Trophoblast cell (in vitro differentiated cells and primary cell): Measurements from ENCODE around the gene AKAP13.
A peak's percentile ranks its signal among the peaks of the same experiment; 100 is the strongest.

Experiments
- DNase-seq, 2 donors: peaks; one replicate each; pipeline ENCODE4 v3.0.0-alpha.2; 2016
- H2AFZ ChIP-seq: 2 replicates; pipeline ENCODE4 v1.6.1; 2013; ENCODE audit warnings: low read length, moderate library complexity, mild to moderate bottlenecking; ENCODE audit not compliant: insufficient read depth, poor library complexity
- H2AK5ac ChIP-seq: 2 replicates; pipeline ENCODE4 v1.6.1; 2013; ENCODE audit warnings: mild to moderate bottlenecking, low read length
- H2BK120ac ChIP-seq: 2 replicates; pipeline ENCODE4 v1.6.1; 2013; ENCODE audit warnings: low read length, mild to moderate bottlenecking, moderate library complexity; ENCODE audit not compliant: insufficient read depth, poor library complexity
- H2BK12ac ChIP-seq: 2 replicates; pipeline ENCODE4 v1.6.1; 2013; ENCODE audit warnings: mild to moderate bottlenecking, low read length, moderate library complexity
- H2BK5ac ChIP-seq: 2 replicates; pipeline ENCODE4 v1.6.1; 2013; ENCODE audit warnings: low read length, low read depth, moderate library complexity, mild to moderate bottlenecking; ENCODE audit not compliant: poor library complexity
- H3K14ac ChIP-seq: 2 replicates; pipeline ENCODE4 v1.6.1; 2013; ENCODE audit warnings: mild to moderate bottlenecking, low read length
- H3K18ac ChIP-seq: 2 replicates; pipeline ENCODE4 v1.6.1; 2013; ENCODE audit warnings: mild to moderate bottlenecking, low read length
- H3K23ac ChIP-seq: 2 replicates; pipeline ENCODE4 v1.6.1; 2013; ENCODE audit warnings: low read length
- H3K27ac ChIP-seq: 2 replicates; pipeline ENCODE4 v1.5.1; 2013; ENCODE audit warnings: low read depth, mild to moderate bottlenecking, inconsistent platforms, low read length, moderate library complexity
- H3K27me3 ChIP-seq: 2 replicates; pipeline ENCODE4 v1.6.1; 2013; ENCODE audit warnings: inconsistent platforms, mild to moderate bottlenecking, low read length, moderate library complexity; ENCODE audit not compliant: insufficient read depth
- H3K36me3 ChIP-seq, 2 experiments: 1 replicate in 1 of 2; 2 replicates in 1 of 2; pipeline ENCODE4 v1.6.1; 2013; ENCODE audit warnings: low read length in 2 of 2, mild to moderate bottlenecking in 2 of 2, moderate library complexity in 1 of 2; ENCODE audit not compliant: insufficient read depth in 2 of 2, control insufficient read depth in 1 of 2
- H3K4ac ChIP-seq: 2 replicates; pipeline ENCODE4 v1.6.1; 2013; ENCODE audit warnings: low read depth, mild to moderate bottlenecking, low read length, moderate library complexity
- H3K4me1 ChIP-seq, 2 experiments: 1 replicate in 1 of 2; 2 replicates in 1 of 2; pipeline ENCODE4 v1.6.1; 2013; ENCODE audit warnings: low read length in 2 of 2, mild to moderate bottlenecking in 2 of 2, moderate library complexity in 1 of 2; ENCODE audit not compliant: insufficient read depth in 2 of 2, control insufficient read depth in 1 of 2
- H3K4me2 ChIP-seq: 2 replicates; pipeline ENCODE4 v1.6.1; 2013; ENCODE audit warnings: inconsistent platforms, mild to moderate bottlenecking, low read length, moderate library complexity
- H3K4me3 ChIP-seq: 2 replicates; pipeline ENCODE4 v1.5.1; 2013; ENCODE audit warnings: mild to moderate bottlenecking, low read depth, low read length, inconsistent platforms
- H3K79me1 ChIP-seq: one replicate; pipeline ENCODE4 v1.6.1; 2013; ENCODE audit warnings: low read length
- H3K79me2 ChIP-seq: 2 replicates; pipeline ENCODE4 v1.6.1; 2013; ENCODE audit warnings: low read length, mild to moderate bottlenecking; ENCODE audit not compliant: control insufficient read depth, insufficient read depth, poor library complexity
- H3K9ac ChIP-seq: 2 replicates; pipeline ENCODE4 v1.6.1; 2013; ENCODE audit warnings: mild to moderate bottlenecking, low read length
- H3K9me3 ChIP-seq: 2 replicates; pipeline ENCODE4 v1.6.1; 2013; ENCODE audit warnings: low read depth, mild to moderate bottlenecking, control low read depth, inconsistent platforms, low read length; ENCODE audit not compliant: insufficient read depth
- H4K12ac ChIP-seq: 2 replicates; pipeline ENCODE4 v1.6.1; 2013; ENCODE audit warnings: low read depth, mild to moderate bottlenecking, low read length, moderate library complexity
- H4K8ac ChIP-seq: 2 replicates; pipeline ENCODE4 v1.6.1; 2013; ENCODE audit warnings: low read depth, mild to moderate bottlenecking, low read length, moderate library complexity
- H4K91ac ChIP-seq: one replicate; pipeline ENCODE4 v1.6.1; 2013; ENCODE audit warnings: low read depth, mild to moderate bottlenecking, low read length, moderate library complexity
- WGBS: extraction: QIAGEN DNeasy Blood & Tissue Kit; methylation state at CpG from one replicate; pipeline ENCODE4 v1.1.7; 2013; ENCODE audit warnings: missing lambda C conversion rate; ENCODE audit not compliant: insufficient read length, insufficient coverage; ENCODE audit errors: extremely low coverage; 5-methylcytosine and 5-hydroxymethylcytosine counted together

The AKAP13 gene

GRCh38 chr15:85523530-85523929 lies 143.1 kb downstream of the AKAP13 start:
- WGBS = no CpG with 5 or more reads among the region's 4 CpGs
- H4K91ac ChIP-seq = no peak overlapping the region

GRCh38 chr15:85525755-85526154 lies 145.4 kb downstream of the AKAP13 start:
- H2BK12ac ChIP-seq = no peak overlapping the region
- H4K12ac ChIP-seq = no peak overlapping the region
- no peak overlapping the region for H4K91ac ChIP-seq
- no peak overlapping the region for H2BK5ac ChIP-seq
- no peak overlapping the region for H2AFZ ChIP-seq
- no peaks in the 10 kb centered on the region for H3K4me1 ChIP-seq
- no peaks in the 10 kb centered on the region for H3K27me3 ChIP-seq
- no peak overlapping the region for H3K27ac ChIP-seq
- H3K18ac ChIP-seq = no peak overlapping the region
- no peak overlapping the region for H3K4me3 ChIP-seq
- no peaks in the 10 kb centered on the region for H3K79me2 ChIP-seq
- H3K4ac ChIP-seq = no peak overlapping the region
- H3K9me3 ChIP-seq = no peaks in the 10 kb centered on the region
- H3K79me1 ChIP-seq = no peaks in the 10 kb centered on the region
- DNase-seq = no peak
- H3K23ac ChIP-seq = no peak overlapping the region
- peaks cover 0 to 3% of the 10 kb centered on the region in 2 experiments for H3K36me3 ChIP-seq
- H2AK5ac ChIP-seq = no peak overlapping the region
- no peak overlapping the region for H3K9ac ChIP-seq
- H4K8ac ChIP-seq = no peak overlapping the region
- H2BK120ac ChIP-seq = no peak overlapping the region
- H3K4me2 ChIP-seq = no peak overlapping the region
- no peak overlapping the region for H3K14ac ChIP-seq

More at GRCh38 chr15:85523530-85523929, 143.1 kb downstream of the AKAP13 start:
- Histone ChIP-seq H3K9ac (no peak overlapping the region), H2BK120ac (no peak overlapping the region), H2BK5ac (no peak overlapping the region), H3K14ac (no peak overlapping the region), H3K4me3 (no peak overlapping the region), H4K12ac (no peak overlapping the region), H2BK12ac (no peak overlapping the region), H3K79me2 (no peaks in the 10 kb centered on the region), H3K27ac (no peak overlapping the region), H3K4me2 (no peak overlapping the region), H3K27me3 (no peaks in the 10 kb centered on the region), H3K23ac (no peak overlapping the region), H3K36me3 (peaks cover under 1 to 3% of the 10 kb centered on the region in 2 experiments), H2AK5ac (no peak overlapping the region), H3K18ac (no peak overlapping the region), H3K4ac (no peak overlapping the region), H3K9me3 (no peaks in the 10 kb centered on the region), H2AFZ (no peak overlapping the region), H4K8ac (no peak overlapping the region), H3K79me1 (no peaks in the 10 kb centered on the region), H3K4me1 (no peaks in the 10 kb centered on the region)
- DNase-seq = no peak

- no peak overlapping the region for H3K9ac ChIP-seq
- peak; percentile 4 to 19 for DNase-seq
- no peak overlapping the region for H3K14ac ChIP-seq
- no peaks in the 10 kb centered on the region for H3K79me2 ChIP-seq
- H3K4me2 ChIP-seq = no peak overlapping the region
- no peaks in the 10 kb centered on the region for H3K4me1 ChIP-seq
- H2AFZ ChIP-seq = no peak overlapping the region
- H4K91ac ChIP-seq = no peak overlapping the region
- no peak overlapping the region for H2BK5ac ChIP-seq
- no peak overlapping the region for H2AK5ac ChIP-seq
- H3K79me1 ChIP-seq = no peaks in the 10 kb centered on the region
- H3K4ac ChIP-seq = no peak overlapping the region
- H3K18ac ChIP-seq = no peak overlapping the region
- H3K27me3 ChIP-seq = no peaks in the 10 kb centered on the region
- H3K4me3 ChIP-seq = no peak overlapping the region
- H3K23ac ChIP-seq = no peak overlapping the region
- H4K8ac ChIP-seq = no peak overlapping the region
- peaks cover 2 to 5% of the 10 kb centered on the region in 2 experiments for H3K36me3 ChIP-seq
- no CpG with 5 or more reads among the region's 3 CpGs for WGBS
- H2BK12ac ChIP-seq = no peak overlapping the region
- no peak overlapping the region for H3K27ac ChIP-seq
- H3K9me3 ChIP-seq = no peaks in the 10 kb centered on the region
- H4K12ac ChIP-seq = no peak overlapping the region
- H2BK120ac ChIP-seq = no peak overlapping the region
Measured at GRCh38 chr15:85527895-85528294, 147.5 kb downstream of the AKAP13 start.

- H3K79me2 ChIP-seq = no peaks in the 10 kb centered on the region
- no peak overlapping the region for H4K8ac ChIP-seq
- no peak overlapping the region for H3K14ac ChIP-seq
- H4K91ac ChIP-seq = no peak overlapping the region
- H3K4me3 ChIP-seq = no peak overlapping the region
- H3K79me1 ChIP-seq = no peaks in the 10 kb centered on the region
- no peak overlapping the region for H2BK12ac ChIP-seq
- H3K36me3 ChIP-seq = peaks cover 2 to 16% of the 10 kb centered on the region in 2 experiments
- no peak overlapping the region for H2BK120ac ChIP-seq
- H3K9me3 ChIP-seq = no peaks in the 10 kb centered on the region
- H3K18ac ChIP-seq = no peak overlapping the region
- H3K4me1 ChIP-seq = no peaks in the 10 kb centered on the region
- H2AFZ ChIP-seq = no peak overlapping the region
- WGBS = no CpG with 5 or more reads among the region's 7 CpGs
- no peak overlapping the region for H3K27ac ChIP-seq
- H2BK5ac ChIP-seq = no peak overlapping the region
- no peak overlapping the region for H3K4me2 ChIP-seq
- H2AK5ac ChIP-seq = no peak overlapping the region
- DNase-seq = no peak
- no peak overlapping the region for H4K12ac ChIP-seq
- no peaks in the 10 kb centered on the region for H3K27me3 ChIP-seq
- H3K23ac ChIP-seq = no peak overlapping the region
- no peak overlapping the region for H3K4ac ChIP-seq
- H3K9ac ChIP-seq = no peak overlapping the region
Measured at GRCh38 chr15:85530079-85530478, 149.7 kb downstream of the AKAP13 start.
